ENCODE data around the gene FAM114A2. TPM values are rescaled to one million over a fixed set of nuclear protein-coding genes. Genes with fewer than 3 reads are reported as not detected.

Gene FAM114A2
- total RNA-seq, 1 experiment from 2014 or later: 12.8 TPM

GRCh38 chr5:153998010-153998409 is 40.7 kb downstream of the FAM114A2 start:
- Histone ChIP-seq H3K27me3 (ENCODE audit: insufficient read depth, low read length) (no peaks in the 10 kb centered on the region), H2BK12ac (ENCODE audit: insufficient read length, low read depth, low read length) (no peak overlapping the region), H3K79me1 (ENCODE audit: insufficient read depth, low read depth, low read length, poor library complexity, severe bottlenecking) (no peaks in the 10 kb centered on the region), H3K23ac (ENCODE audit: insufficient read length, low read depth, low read length) (no peak overlapping the region), H4K8ac (replicated peaks; ENCODE audit: insufficient read length, low read depth, low read length) (no peak overlapping the region), H2AFZ (ENCODE audit: low read length) (no peak overlapping the region), H3K14ac (ENCODE audit: insufficient read depth, low read length) (no peak overlapping the region), H2BK15ac (ENCODE audit: low read depth, low read length) (no peak overlapping the region), H2BK5ac (ENCODE audit: insufficient read length, low read length) (no peak overlapping the region), H3K79me2 (ENCODE audit: insufficient read depth, low read length) (no peaks in the 10 kb centered on the region), H3K4ac (ENCODE audit: low read depth, low read length) (no peak overlapping the region), H2BK20ac (ENCODE audit: low read depth, low read length, poor library complexity, severe bottlenecking) (no peak overlapping the region), H4K91ac (ENCODE audit: insufficient read length, low read depth, low read length) (no peak overlapping the region), H3K18ac (ENCODE audit: insufficient read length, low read depth, low read length) (no peak overlapping the region), H2AK5ac (ENCODE audit: insufficient read length, low read length) (no peak overlapping the region), H3K9ac (ENCODE audit: extremely low read depth, insufficient read length, low read length) (no peak overlapping the region), H3K9me3 (ENCODE audit: control insufficient read depth, low read depth, low read length) (no peaks in the 10 kb centered on the region), H3K4me1 (ENCODE audit: insufficient read depth, low read length) (no peaks in the 10 kb centered on the region), H3K4me2 (ENCODE audit: insufficient read depth, insufficient read length, low read length) (no peak overlapping the region), H2BK120ac (ENCODE audit: low read depth, low read length, poor library complexity, severe bottlenecking) (no peak overlapping the region), H3K23me2 (ENCODE audit: insufficient read length, low read depth, low read length, poor library complexity, severe bottlenecking) (no peaks in the 10 kb centered on the region), H3K56ac (ENCODE audit: insufficient read length, low read depth, low read length) (no peak overlapping the region), H4K5ac (ENCODE audit: insufficient read length, low read depth, low read length) (no peak overlapping the region), H4K20me1 (ENCODE audit: control insufficient read depth, insufficient read depth, insufficient read length) (no peaks in the 10 kb centered on the region), H3K27ac (ENCODE audit: insufficient read length, low read depth, low read length) (no peak overlapping the region), H3T11ph (ENCODE audit: low read length) (no peak overlapping the region)
- no peaks in the 10 kb centered on the region for H3K27me3 Mint-ChIP-seq (ENCODE audit: low read depth)
- no peak for TF ChIP-seq CTCF (conservative IDR thresholded peaks at IDR 0.05)
- DNase-seq: no peak
- H3K36me3 Mint-ChIP-seq (ENCODE audit: insufficient read depth in 1 of 3, low read depth in 3 of 3): peaks cover 0 to 3% (median 0%) of the 10 kb centered on the region in 3 experiments; a peak in 2 of 7 replicates
- no peak overlapping the region for H3K27ac Mint-ChIP-seq
- no peaks in the 10 kb centered on the region for H3K4me1 Mint-ChIP-seq
- no peaks in the 10 kb centered on the region for H3K9me3 Mint-ChIP-seq
- no CpG with 5 or more reads among the region's 1 CpG for WGBS (ENCODE audit: extremely low coverage, insufficient read length, low lambda C conversion rate)
- no peak overlapping the region for H3K4me3 Mint-ChIP-seq

Data from H9 (cell line).